SK-N-SH treated with all-trans-retinoic acid at 6 μM for 48 hours (cell line): ENCODE results near the gene PALMD.

ENCODE experiments used
- ATAC-seq: fragments of 200-7000 bp; cut with Tn5 transposase; 3 replicates; pipeline ENCODE4 v1.9.1; 2020; ENCODE audit warnings: mild to moderate bottlenecking, moderate library complexity
- ARNTL ChIP-seq: fragments of 450-650 bp; formaldehyde crosslinking; IDR thresholded peaks from 2 replicates; pipeline ENCODE4 v1.5.0; 2020; ENCODE audit warnings: low read depth, mild to moderate bottlenecking, moderate library complexity, borderline replicate concordance
- BACH2 ChIP-seq: fragments of 250-450 bp; sonication (Bioruptor Pico); IDR thresholded peaks from 2 replicates; pipeline ENCODE4 v1.9.0; 2021; ENCODE audit warnings: mild to moderate bottlenecking, borderline replicate concordance
- CREB5 ChIP-seq: fragments of 250-450 bp; sonication (Bioruptor Pico); IDR thresholded peaks from 2 replicates; pipeline ENCODE4 v1.5.1; 2020; ENCODE audit warnings: low read depth, mild to moderate bottlenecking, moderate library complexity
- CSDC2 ChIP-seq: fragments of 250-450 bp; sonication (Bioruptor Pico); IDR thresholded peaks from 2 replicates; pipeline ENCODE4 v1.5.0; 2020; ENCODE audit warnings: mild to moderate bottlenecking, moderate library complexity
- CSRNP3 ChIP-seq: fragments of 250-450 bp; sonication (Bioruptor Pico); IDR thresholded peaks from 2 replicates; pipeline ENCODE4 v1.5.1; 2021; ENCODE audit warnings: mild to moderate bottlenecking, moderate library complexity
- ESRRG ChIP-seq: fragments of 250-450 bp; sonication (Bioruptor Pico); IDR thresholded peaks from 2 replicates; pipeline ENCODE4 v1.6.1; 2021; ENCODE audit warnings: mild to moderate bottlenecking
- GLIS3 ChIP-seq: fragments of 250-450 bp; sonication (Bioruptor Pico); IDR thresholded peaks from 2 replicates; pipeline ENCODE4 v1.5.0; 2020; ENCODE audit warnings: mild to moderate bottlenecking, moderate library complexity
- ISL1 ChIP-seq: fragments of 250-450 bp; sonication (Bioruptor Pico); IDR thresholded peaks from 2 replicates; pipeline ENCODE4 v2.1.2; 2022; ENCODE audit warnings: mild to moderate bottlenecking, moderate library complexity
- OSR1 ChIP-seq: fragments of 250-450 bp; sonication (Bioruptor Pico); IDR thresholded peaks from 2 replicates; pipeline ENCODE4 v1.8.0; 2022; ENCODE audit warnings: moderate library complexity, mild to moderate bottlenecking, inconsistent platforms
- PATZ1 ChIP-seq: fragments of 250-450 bp; sonication (Bioruptor Pico); IDR thresholded peaks from 2 replicates; pipeline ENCODE4 v1.8.0; 2020; ENCODE audit warnings: mild to moderate bottlenecking, moderate library complexity, borderline replicate concordance
- POU6F1 ChIP-seq: fragments of 250-450 bp; sonication (Bioruptor Pico); IDR thresholded peaks from 2 replicates; pipeline ENCODE4 v1.8.0; 2021; ENCODE audit warnings: low read depth, mild to moderate bottlenecking, moderate library complexity, borderline replicate concordance
- PPARA ChIP-seq: fragments of 250-450 bp; sonication (Bioruptor Pico); IDR thresholded peaks from 2 replicates; pipeline ENCODE4 v1.5.0; 2020; ENCODE audit warnings: mild to moderate bottlenecking, borderline replicate concordance
- SNAI2 ChIP-seq: fragments of 250-450 bp; sonication (Bioruptor Pico); IDR thresholded peaks from 2 replicates; pipeline ENCODE4 v1.5.0; 2020; ENCODE audit warnings: mild to moderate bottlenecking, moderate library complexity
- TCF4 ChIP-seq: fragments of 250-450 bp; sonication (Bioruptor Pico); IDR thresholded peaks from 2 replicates; pipeline ENCODE4 v1.8.0; 2021; ENCODE audit warnings: mild to moderate bottlenecking, moderate library complexity, borderline replicate concordance
- TOX ChIP-seq: fragments of 250-450 bp; sonication (Bioruptor Pico); IDR thresholded peaks from 2 replicates; pipeline ENCODE4 v1.8.0; 2021; ENCODE audit warnings: mild to moderate bottlenecking, moderate library complexity, borderline replicate concordance
- ZC3H10 ChIP-seq: fragments of 250-450 bp; sonication (Bioruptor Pico); IDR thresholded peaks from 2 replicates; pipeline ENCODE4 v1.5.1; 2021; ENCODE audit warnings: mild to moderate bottlenecking, moderate library complexity
- ZFP3 ChIP-seq: fragments of 250-450 bp; sonication (Bioruptor Pico); IDR thresholded peaks from 2 replicates; pipeline ENCODE4 v1.5.0; 2020; ENCODE audit warnings: mild to moderate bottlenecking, moderate library complexity
- ZNF565 ChIP-seq: fragments of 450-650 bp; formaldehyde crosslinking; conservative IDR thresholded peaks from 2 replicates; pipeline ENCODE4 v1.5.0; 2020; ENCODE audit warnings: low read depth, mild to moderate bottlenecking, moderate library complexity
- ZNF70 ChIP-seq: fragments of 450-650 bp; formaldehyde crosslinking; IDR thresholded peaks from 2 replicates; pipeline ENCODE4 v1.5.0; 2020; ENCODE audit warnings: mild to moderate bottlenecking, moderate library complexity
- ZNF8 ChIP-seq: fragments of 450-650 bp; formaldehyde crosslinking; IDR thresholded peaks from 2 replicates; pipeline ENCODE4 v1.5.0; 2020; ENCODE audit warnings: mild to moderate bottlenecking, moderate library complexity

Gene PALMD

GRCh38 chr1:99644279-99645004, 1.5 kb upstream of the PALMD start:
- TF ChIP-seq ESRRG (no peak), TCF4 (CRISPR knock-in tag) (no peak), BACH2 (CRISPR knock-in tag) (no peak), ISL1 (CRISPR knock-in tag) (no peak), ARNTL (CRISPR knock-in tag) (no peak), POU6F1 (no peak), ZNF565 (no peak), ZFP3 (CRISPR knock-in tag) (no peak), ZNF70 (no peak), OSR1 (CRISPR knock-in tag) (no peak), GLIS3 (CRISPR knock-in tag) (no peak), CSRNP3 (CRISPR knock-in tag) (no peak), SNAI2 (no peak), ZNF8 (no peak), CREB5 (no peak), PPARA (CRISPR knock-in tag) (no peak), CSDC2 (CRISPR knock-in tag) (no peak), ZC3H10 (no peak)
- TF ChIP-seq, all 23 proteins: peak for 0
- ATAC-seq: no peak

GRCh38 chr1:99645203-99645602, 710 bp upstream of the PALMD start:
- 0 out of 2 replicates have a peak, but pooled peaks have one; percentile 16 for TF ChIP-seq ISL1 (CRISPR knock-in tag)
- TF ChIP-seq PPARA (CRISPR knock-in tag): no peak
- no peak for TF ChIP-seq SNAI2
- ATAC-seq: no peak

- TF ChIP-seq ZC3H10 (peak; percentile 88), ISL1 (CRISPR knock-in tag) (peak; percentile 49; the same call in 1 of the 2 replicates), CSDC2 (CRISPR knock-in tag) (no peak)
- ATAC-seq: peak; percentile 55
Observed at GRCh38 chr1:99646868-99647267, 955 bp downstream of the PALMD start.

GRCh38 chr1:99647490-99647889, 1.6 kb downstream of the PALMD start:
- TF ChIP-seq POU6F1: no peak
- no peak for TF ChIP-seq ZNF565
- TF ChIP-seq ARNTL (CRISPR knock-in tag): no peak
- no peak for TF ChIP-seq TOX (CRISPR knock-in tag)
- no peak for TF ChIP-seq TCF4 (CRISPR knock-in tag)
- no peak for ATAC-seq

GRCh38 chr1:99648107-99648506, 2.2 kb downstream of the PALMD start:
- ATAC-seq: peak; percentile 49; the same call in 2 of the 3 replicates
- TF ChIP-seq TCF4 (CRISPR knock-in tag) (no peak), ZNF8 (no peak), POU6F1 (no peak), OSR1 (CRISPR knock-in tag) (no peak), CSDC2 (CRISPR knock-in tag) (no peak), ISL1 (CRISPR knock-in tag) (no peak), ZC3H10 (no peak), ZNF565 (no peak), ZFP3 (CRISPR knock-in tag) (no peak), ESRRG (no peak), CREB5 (no peak), PATZ1 (CRISPR knock-in tag) (no peak)
